Skeletal muscle cell (primary cell): ENCODE results near the gene SLIT3.
"Not testable (repeated sequence)": the region's sequence is repeated elsewhere in the genome, so short reads cannot be mapped to it uniquely, and the experiment has no call there.

Experiments
- DNase-seq: peaks from one replicate; pipeline ENCODE4 v3.0.0-alpha.2; 2010; ENCODE audit warnings: low read depth
- H3K4me3 ChIP-seq: 2 replicates; pipeline ENCODE4 v1.5.1; 2011; ENCODE audit warnings: low read depth, mild to moderate bottlenecking, control low read depth, low read length, moderate library complexity

The SLIT3 gene

DNA sequence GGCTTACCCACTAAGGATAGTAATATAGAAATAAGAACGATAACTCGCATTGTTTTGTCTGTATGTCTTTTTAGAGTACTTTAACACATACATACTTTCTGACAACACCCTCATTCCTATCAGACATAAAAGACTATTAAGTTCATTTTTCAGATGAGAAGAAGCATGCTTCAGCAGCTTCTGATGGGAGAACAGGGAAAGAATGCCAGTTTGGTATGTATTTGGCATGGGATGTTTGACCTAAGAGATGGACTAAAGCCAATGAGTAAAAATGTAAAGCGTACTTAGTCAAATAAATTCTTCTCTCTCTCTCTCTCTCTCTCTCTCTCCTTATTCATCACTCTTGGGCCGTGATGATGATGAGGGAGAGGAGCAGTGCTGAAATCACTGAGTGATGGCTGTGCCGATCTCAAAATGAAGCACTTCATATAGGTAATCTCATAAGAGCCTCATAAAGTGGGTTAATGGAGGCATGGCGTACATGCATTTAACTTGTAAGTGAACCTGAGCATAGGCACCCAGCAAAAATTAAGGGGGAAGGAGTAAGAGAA lies 71.5 kb downstream of the SLIT3 start:
- no peak for DNase-seq
- no peak overlapping the region for H3K4me3 ChIP-seq

DNA sequence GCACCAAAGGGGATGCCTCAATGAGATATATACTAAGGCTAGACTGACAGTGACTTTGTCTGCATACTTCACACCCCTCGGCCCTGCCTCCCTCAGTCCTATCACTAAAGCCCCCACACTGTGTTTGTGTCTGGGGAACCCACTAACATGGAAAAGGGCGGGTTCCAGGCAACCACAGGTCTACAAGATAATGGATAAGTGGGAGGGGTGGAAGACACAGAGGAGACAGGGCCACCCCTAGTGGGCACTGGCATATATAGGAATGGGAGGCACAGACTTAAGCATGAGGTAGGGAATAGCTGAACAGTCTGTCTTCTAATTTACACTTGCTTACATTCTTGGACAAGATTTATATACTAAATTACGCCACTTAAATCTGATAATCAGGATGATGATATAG lies 74.0 kb downstream of the SLIT3 start:
- H3K4me3 ChIP-seq = no peak overlapping the region
- DNase-seq = no peak

DNA sequence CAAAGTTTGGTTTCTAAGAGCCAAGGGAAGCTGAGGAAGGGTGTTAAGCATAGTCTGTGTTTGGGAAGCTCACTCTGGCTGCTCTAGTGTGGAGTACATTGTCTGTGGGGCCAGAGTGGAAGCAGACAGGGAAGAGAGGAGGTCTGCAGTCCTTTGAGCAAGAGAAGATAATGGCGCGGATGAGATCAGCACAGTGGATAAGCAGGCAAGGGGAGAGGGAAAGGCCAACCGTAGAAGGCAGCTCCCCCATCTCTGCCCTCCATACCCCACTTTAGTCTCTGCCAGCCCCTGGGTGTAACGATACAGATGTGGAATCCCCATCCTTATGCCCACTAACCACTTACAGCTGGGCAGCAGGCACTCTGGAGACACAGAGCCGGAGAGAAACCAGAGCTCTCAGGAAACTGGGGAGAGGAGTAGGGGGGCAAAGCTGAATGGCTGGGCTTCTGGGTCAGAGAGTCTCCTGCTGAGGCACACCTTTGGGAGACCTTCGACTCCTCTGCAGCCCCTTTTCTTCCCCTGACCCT lies 75.0 kb downstream of the SLIT3 start:
- H3K4me3 ChIP-seq = no peak overlapping the region
- no peak for DNase-seq

DNA sequence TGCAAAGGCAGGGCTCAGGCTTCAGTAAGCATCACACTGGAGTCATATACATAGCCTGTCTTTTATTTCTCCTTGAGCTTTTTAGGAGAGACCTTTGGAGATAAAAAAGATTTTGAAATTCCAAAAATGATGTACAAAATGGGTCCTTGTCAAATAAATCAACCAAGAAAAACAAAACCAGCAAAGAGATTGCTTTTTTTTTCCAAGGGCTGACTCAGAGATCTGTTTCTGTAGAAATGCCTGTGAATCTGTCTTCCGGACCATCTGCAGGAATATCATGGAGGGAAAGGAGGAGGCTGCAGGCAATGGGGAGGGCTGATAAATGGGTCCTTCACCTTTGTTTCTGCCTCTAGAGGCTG lies 77.4 kb downstream of the SLIT3 start:
- no peak overlapping the region for H3K4me3 ChIP-seq
- DNase-seq = no peak

DNA sequence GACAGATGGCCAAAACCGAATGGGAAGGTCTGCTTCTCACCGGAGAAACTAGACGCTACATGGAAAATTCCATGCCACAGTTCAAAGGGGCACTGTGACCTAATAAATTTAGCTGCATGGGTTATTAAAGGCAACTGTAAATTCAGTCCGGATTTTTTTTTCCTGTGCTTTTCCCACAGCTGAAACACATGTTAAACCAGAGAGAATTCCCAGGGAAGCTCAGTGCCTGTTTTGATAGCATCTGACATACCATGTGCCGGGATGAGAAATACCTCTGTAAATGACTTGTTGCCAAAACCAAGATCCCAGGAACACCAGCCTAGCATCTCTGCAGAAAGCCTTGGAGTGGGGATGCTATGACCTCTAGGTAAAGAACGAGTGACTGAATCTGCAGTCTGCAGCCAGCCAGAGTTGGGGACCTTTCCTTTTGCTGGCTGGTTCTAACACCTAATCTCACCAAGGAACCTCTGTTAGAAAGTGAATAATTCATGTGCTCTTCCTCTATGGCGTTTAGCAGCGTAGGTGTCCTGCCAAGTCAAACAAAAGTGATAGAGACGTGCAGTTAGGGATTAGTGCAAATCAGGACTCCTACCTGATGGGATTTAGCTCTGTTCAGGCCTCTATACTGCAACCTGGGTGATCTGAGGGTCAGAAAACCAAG lies 77.9 kb downstream of the SLIT3 start:
- DNase-seq = no peak
- H3K4me3 ChIP-seq = no peak overlapping the region

DNA sequence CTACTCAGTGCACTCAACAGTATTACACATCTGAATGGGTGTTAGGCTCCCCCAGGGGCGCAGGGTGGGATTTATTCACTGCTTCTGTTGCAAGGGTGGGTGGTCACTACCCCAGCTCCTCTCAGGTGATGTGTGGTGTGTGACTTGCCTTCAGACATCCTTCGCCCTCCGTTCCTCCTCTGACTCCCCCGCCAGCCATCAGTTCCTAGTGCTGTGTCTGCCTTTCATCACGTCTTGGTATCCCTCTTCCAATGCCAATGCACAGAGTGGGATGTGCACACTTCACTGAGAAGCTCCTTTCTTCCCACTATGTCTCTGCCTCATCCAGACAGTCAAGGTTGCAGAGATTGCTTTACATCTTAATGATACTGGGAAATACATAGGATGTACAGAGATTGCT lies 79.4 kb downstream of the SLIT3 start:
- DNase-seq = no peak
- H3K4me3 ChIP-seq = no peak overlapping the region

DNA sequence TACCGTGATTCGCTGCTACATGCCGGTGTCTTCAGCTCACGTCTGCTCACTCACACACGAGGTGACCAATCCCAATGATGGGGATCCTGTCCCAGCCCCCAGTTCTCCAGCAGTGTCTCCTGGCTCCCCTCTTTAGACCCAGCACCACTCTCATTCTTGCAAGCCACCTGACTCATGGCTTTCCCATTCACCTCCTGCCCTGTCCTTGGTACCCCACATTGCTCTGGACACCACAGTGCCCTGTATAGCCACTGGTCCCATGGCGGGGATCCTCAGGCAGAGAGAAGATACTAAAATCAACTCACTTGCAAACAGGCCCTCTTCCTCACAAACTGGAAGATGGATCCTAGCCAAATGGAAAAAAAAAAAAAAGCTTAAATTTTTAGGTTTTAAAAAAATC lies 81.0 kb downstream of the SLIT3 start:
- DNase-seq = no peak
- no peak overlapping the region for H3K4me3 ChIP-seq

DNA sequence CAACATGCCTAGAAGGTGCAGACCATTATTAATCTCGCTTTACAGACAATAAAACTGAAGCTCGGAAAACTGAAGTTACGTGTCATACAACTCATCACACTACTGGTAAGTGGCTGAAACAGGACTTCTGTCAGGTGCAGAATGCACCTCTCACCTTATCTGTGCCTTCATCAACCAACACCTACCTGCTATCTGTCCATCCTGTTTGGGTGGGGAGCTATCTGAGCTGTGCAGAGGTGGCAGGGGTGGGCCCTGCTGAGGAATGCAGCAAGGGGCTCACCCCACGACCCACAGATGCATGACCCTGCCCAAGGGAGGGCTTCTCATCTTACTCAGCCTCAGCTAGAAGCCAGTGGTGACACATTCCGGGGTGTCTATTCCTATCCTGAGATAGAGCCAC lies 81.6 kb downstream of the SLIT3 start:
- DNase-seq = no peak
- no peak overlapping the region for H3K4me3 ChIP-seq

DNA sequence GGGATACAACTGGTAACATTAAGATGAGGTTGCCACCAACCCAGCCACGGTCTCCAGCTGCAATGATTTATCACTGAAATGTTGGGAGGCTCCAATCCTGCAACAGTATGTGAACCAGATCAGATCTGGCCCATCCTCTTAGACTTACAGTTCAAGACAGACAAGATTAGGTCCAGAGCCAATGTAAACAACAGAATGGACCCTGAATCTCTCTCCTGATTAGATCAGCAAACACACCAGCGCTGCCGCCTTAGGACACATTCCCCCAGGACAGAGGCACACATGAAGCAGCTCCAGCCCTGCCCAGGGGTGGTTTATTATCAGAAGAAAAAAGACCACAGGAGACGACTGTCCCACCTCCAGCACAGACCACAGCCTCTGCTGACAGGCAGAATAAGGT lies 82.1 kb downstream of the SLIT3 start:
- no peak for DNase-seq
- H3K4me3 ChIP-seq = no peak overlapping the region

DNA sequence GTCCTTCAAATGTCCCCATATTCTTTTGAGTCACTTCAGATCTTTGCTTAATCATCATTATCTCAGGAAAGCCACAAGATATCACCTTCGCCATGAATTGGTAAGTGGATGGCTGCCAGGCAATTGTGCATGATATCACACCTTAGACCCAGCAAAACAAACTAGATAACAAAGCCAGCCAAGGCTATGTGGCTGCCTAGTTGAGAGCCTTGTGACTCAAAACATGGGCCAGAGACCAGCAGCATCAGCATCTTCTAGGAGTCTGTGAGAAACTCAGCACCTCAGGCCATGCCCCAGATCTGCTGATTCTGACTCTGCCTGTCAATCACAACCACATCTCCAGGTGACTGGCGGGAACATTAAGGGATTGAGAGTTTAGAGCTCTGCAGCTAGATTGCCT lies 82.8 kb downstream of the SLIT3 start:
- DNase-seq = no peak
- no peak overlapping the region for H3K4me3 ChIP-seq

DNA sequence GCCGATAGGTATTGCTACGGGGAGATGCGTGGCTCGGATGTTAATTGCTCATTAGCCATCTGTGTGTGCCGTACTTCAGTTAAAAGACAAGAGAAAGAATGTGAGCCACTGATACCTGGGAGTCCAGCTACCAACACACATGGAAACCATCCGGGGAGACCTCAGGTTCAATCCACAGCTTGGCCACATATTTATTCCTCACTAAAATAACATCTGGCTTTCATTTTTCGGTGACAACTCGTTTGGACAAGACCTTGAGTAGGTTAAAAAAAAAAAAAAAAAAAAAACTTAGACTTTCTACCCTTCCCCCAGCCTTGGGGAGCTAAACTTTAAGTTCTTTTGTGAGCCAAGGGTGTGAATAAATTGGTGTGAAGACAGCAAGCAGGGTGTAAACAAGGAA lies 84.1 kb downstream of the SLIT3 start:
- no peak for DNase-seq
- H3K4me3 ChIP-seq = no peak overlapping the region

DNA sequence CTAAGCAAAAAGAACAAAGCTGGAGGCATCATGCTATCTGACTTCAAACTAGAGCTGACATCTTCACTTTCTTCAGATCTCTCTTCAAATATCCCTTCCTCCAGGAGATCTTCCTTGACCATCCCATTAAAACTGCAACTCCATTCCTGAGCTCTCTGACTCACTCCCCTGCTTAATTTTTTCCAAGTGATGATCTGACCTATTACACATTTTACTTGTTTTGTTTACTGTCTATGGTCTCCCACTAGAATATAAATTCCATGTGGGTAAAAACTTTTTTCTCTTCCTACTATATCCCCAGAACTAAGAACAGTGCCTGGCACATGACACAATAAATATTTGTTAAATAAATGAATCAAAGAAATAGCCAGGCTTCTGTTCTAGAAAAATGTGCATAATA lies 87.5 kb downstream of the SLIT3 start:
- no peak for DNase-seq
- H3K4me3 ChIP-seq = no peak overlapping the region

DNA sequence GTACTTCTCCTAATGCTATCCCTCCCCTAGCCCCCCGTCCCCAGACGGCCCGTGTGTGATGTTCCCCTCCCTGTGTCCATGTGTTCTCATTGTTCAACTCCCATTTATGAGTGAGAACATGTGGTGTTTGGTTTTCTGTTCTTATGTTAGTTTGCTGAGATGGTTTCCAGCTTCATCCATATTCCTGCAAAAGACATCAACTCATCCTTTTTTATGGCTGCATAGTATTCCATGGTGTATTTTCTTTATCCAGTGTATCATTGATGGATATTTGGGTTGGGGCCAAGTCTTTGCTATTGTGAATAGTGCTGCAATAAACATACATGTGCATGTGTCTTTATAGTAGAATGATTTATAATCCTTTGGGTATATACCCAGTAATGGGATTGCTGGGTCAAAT lies 89.2 kb downstream of the SLIT3 start:
- DNase-seq, H3K4me3 ChIP-seq: not testable (repeated sequence)

DNA sequence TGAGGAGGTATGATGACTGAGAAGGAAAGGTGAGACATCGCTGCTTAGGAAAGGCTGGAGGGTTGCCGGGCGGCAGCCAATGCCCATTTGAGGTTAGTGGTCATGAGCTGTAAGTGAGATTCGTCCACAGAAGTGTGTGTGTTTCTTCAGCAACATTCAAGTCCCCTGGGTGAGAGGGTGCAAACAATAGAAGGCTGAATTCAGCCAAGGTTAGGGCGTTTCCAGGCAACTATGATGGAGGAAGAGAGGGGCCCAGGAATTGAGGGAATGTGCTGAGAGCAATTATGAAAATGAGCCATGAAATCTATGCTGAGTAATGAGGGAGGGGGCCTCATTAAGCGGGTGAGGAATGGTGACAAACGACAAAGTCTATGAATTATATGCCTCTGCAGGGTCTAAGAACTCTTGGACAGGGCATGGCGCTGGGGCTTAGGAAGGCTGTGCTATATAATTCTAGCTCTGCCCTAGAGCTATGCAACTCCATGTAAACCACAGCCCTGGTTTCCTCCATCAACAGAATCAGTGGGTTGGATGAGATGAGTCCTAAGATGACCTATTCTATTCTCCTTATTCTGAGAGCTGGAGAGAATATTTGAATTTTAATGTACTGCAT lies 96.0 kb downstream of the SLIT3 start:
- no peak overlapping the region for H3K4me3 ChIP-seq
- DNase-seq = no peak

DNA sequence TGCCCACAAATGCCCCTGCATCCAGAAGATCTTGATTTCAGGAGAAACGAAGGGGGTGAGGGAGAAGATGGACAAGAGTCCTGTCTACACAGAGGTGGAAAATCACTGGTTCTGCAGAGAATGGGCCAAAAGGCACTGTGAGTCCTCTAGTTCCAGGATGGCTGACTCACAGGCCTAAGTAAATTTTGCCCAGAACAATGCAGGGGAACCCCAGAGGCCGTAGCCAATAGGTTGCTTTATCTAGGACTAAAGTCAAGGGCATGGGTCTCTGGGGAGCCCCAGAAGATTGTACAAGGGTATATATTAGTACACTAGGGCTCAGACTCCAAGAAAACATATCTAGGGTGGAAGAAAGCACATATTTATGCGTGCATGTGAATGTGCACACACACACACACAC lies 98.0 kb downstream of the SLIT3 start:
- DNase-seq = no peak
- H3K4me3 ChIP-seq = no peak overlapping the region

DNA sequence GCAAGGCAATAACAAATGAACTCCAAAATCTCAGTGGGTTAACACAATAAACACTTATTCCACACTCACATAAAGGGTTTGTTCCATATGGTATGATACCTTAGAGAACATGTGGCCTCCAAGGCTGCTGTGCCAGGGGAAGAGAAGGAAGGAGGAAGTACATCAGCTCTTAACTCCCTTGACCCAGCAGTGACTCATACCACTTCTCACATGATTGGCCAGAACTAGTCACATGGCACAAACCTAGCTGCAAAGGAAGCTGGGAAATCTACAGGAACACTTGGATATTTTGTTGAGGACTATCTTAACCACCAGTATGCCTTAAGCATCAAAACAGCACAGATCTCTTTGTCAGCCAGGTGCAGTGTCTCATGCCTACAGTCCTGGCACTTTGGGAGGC lies 99.3 kb downstream of the SLIT3 start:
- H3K4me3 ChIP-seq = no peak overlapping the region
- DNase-seq = no peak

DNA sequence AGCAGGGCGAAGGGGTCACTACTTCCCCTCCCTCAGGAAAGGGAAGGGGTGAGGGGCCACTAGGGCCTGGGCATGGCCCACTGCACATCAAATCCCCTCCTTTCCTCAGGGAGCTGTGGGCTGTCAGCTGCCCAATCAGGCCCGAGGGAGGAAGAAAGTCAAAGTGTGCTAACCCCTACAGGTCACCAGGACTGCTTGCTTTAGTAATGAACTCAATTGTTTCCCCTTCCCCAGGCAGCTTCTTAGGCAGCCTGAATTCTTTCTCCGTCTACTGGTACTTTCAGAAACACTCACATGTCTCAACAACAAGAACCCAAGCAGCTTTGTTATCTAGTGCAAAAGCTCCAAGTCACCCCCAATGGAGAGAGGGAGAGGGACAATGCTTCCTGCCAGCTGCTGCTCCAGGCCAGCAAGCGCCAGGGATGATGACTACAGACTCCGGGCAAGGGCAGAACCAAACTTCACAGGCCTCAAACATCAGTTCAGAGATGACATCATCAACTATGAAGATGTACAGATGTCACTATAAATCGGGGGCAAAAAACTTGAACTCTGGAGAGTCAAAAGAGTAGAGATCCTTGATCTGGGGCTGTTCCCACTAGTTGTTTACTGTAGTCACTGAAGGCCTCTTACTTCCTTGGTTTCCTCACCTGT lies 100.7 kb downstream of the SLIT3 start:
- no peak for DNase-seq
- H3K4me3 ChIP-seq = no peak overlapping the region

DNA sequence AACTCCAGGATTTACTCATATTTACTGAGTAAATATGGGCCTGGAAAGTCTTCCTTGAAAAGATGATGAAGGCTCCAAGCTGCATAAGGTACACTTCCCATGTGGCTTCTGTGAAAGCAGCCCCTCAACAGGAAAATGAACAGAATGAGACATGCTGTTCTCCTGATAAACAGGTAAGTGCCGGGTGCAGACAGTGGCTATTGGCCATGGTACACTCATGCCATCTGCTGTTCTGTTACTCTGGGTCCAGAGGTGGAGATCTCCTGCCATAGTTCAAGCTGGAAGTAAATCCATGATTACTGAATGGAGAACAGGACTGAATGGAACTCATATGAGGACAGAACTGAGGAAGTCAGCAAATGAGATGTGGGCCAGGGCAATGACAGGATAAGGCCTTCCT lies 103.6 kb downstream of the SLIT3 start:
- no peak for DNase-seq
- no peak overlapping the region for H3K4me3 ChIP-seq

DNA sequence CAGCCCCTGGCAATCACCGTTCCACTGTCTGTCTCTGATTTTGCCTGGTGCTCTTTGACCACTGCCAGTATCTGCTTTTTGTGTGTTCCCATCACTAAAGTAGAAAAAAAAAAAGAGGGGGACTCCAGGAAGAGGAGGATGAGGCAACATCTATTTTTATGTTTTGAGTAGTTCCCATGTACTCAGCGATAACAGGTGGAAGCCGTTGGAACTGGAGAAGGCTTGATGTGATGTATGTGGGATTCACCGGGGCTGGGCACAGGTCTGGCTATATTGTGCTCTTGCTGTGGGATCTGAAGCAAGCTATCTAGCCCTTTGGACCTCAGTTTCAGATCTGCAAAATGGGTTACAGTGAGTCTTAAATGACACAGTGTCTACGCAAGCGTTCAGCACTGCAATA lies 104.9 kb downstream of the SLIT3 start:
- no peak for DNase-seq
- no peak overlapping the region for H3K4me3 ChIP-seq

DNA sequence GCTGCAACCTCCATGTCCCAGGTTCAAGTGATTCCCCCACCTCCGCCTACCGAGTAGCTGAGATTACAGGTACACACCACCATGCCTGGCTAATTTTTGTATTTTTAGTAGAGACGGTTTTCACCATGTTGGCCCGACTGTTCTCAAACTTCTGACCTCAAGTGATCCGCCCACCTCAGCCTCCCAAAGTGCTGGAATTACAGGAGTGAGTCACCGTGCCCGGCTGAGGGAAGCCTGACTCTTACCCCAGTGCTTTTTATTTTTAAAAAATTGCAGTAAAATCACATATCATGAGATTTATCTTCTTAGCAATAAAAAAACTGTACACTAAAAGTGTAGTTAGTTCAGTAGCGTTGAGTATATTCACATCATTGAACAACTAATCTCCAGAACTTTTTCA lies 105.3 kb downstream of the SLIT3 start:
- DNase-seq = no peak
- no peak overlapping the region for H3K4me3 ChIP-seq

DNA sequence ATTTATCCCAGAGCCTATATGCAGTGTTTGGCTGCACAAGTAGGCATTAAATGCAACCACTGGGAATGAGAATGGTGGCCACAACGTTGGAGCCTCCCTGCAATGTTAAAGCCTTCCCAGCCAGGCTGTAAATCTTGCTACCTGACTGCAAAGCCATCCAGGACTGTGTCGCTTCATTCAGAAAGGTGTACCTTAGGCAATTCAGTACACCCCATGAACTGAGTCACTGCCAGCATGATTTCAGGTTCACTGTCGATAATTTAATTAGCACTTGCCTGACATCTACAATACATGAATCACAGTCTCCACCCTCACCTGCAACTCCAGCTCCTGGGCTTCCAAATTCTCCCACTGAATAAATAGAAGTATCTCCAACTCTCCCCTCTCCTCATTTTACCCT lies 108.4 kb downstream of the SLIT3 start:
- DNase-seq = no peak
- no peak overlapping the region for H3K4me3 ChIP-seq
